ENCODE measurements around the gene NME3.

- TF ChIP-seq ESRRA (CRISPR knock-in tag; IDR thresholded peaks at IDR 0.05; ENCODE audit: low read depth) = no peak
- no peak for TF ChIP-seq TEAD2 (CRISPR knock-in tag; IDR thresholded peaks at IDR 0.05)
- TF ChIP-seq, protein P1, sequence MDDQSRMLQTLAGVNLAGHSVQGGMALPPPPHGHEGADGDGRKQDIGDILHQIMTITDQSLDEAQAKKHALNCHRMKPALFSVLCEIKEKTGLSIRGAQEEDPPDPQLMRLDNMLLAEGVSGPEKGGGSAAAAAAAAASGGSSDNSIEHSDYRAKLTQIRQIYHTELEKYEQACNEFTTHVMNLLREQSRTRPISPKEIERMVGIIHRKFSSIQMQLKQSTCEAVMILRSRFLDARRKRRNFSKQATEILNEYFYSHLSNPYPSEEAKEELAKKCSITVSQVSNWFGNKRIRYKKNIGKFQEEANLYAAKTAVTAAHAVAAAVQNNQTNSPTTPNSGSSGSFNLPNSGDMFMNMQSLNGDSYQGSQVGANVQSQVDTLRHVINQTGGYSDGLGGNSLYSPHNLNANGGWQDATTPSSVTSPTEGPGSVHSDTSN (CRISPR knock-in tag; IDR thresholded peaks at IDR 0.05; ENCODE audit: borderline replicate concordance) = no peak
- TF ChIP-seq TFAP4 (IDR thresholded peaks at IDR 0.05; ENCODE audit: borderline replicate concordance, low read depth) = no peak
- TF ChIP-seq ZNF10 (CRISPR knock-in tag; IDR thresholded peaks at IDR 0.05; ENCODE audit: borderline replicate concordance, low read depth) = no peak
Measured at GRCh38 chr16:1807626-1808025, 36.3 kb upstream of the NME3 start.

All from HepG2 (cell line).